NCI-H82 (cell line): ENCODE data around the gene ABHD17B.
"Not testable (repeated sequence)": the region's sequence is repeated elsewhere in the genome, so short reads cannot be mapped to it uniquely, and the experiment has no call there.

Experiments used
- DNase-seq: peaks from one replicate; lab custom pipeline; 2025; lab: John Stamatoyannopoulos, UW

Gene ABHD17B

DNA sequence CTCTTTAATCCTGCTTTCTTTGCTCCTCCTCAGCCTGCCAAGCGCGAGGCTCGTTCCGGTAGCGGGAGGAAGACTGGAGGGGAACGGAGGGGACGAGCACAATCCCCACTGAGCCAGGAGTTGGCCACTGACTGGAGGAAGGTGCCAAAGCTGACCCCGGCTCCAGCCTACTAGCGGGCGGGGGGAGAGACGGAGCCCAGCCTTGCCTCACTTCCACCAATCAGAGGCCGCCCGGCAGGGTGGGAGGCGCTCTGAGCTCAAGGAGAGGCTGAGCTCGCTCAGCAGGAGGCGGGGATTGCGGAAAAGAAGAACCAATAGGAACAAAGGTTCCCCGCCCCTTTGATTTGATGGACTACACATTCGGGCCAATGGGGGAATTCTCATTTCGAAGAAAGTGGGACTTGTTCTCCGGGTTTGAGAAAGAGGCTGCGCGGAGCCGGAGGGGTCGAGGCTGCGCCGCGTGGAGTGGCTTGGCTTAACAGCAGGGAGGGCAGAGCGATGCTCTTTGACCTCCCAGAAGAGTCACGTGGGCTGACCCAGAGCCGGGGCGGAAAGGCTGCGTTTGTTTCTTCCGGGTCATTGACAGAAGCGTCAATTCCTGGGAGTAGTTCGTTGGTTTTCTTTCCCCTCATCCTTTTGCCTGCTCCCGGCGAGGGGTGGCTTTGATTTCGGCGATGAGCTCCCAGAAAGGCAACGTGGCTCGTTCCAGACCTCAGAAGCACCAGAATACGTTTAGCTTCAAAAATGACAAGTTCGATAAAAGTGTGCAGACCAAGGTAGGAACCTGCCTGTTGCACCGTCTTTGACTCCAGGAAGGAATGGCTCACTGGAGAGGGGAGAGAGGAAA, at the start of gene ABHD17B, which contains the start of gene C9orf85:
Gene ABHD17B, minus strand, starts transcription at position 133 of the 847 bp plus-strand sequence. CDS start 36,113 bp downstream, outside the sequence.
Gene C9orf85, plus strand, starts transcription at position 579 of the 847 bp plus-strand sequence. Its CDS starts 96 bp downstream, at position 675.
- DNase-seq: peak; percentile 100

DNA sequence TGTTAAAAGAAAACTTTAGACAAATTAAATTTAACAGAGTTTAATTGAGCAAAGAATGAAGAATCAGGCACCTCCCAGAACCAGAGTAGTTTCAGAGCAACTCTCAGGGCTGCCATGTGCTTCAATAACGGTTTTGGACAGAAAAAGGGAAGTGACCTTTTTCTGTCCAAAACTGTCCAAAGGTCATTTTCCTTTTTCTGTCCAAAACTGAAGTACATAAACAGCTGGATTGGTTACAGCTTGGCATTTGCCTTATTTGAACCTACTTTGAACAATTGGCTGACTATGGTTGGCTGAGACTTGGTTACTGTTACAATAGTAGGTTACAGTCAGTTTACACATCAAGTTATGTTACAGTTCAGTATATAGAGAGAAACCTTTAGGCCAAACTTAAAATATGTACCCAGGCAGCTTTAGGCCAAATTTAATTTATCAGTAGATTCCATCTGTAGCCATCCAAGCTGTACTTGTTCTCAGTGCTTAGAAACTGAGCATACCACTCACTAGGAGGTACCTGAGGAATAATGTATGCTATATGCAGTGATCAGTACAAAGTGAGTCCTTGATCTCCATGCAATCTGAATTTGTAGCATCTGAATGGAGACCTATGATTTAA, 44.4 kb upstream of the ABHD17B start:
- DNase-seq: no peak

DNA sequence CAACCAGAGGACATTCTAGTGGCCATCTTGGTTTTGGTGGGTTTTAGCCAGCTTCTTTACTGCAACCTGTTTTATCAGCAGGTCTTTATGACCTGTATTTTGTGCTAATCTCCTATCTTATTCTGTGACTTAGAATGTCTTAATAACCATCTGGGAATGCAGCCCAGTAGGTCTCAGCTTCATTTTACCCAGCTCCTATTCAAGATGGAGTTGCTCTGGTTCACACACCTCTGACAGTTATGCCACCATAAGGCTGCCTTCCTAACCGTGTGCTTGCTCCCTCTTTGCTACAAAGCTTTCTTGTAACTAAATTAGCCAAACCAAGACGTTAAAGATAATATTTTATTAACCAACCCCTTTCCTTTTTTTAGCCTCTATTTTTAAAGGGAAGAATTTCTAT, 43.7 kb upstream of the ABHD17B start:
- not testable (repeated sequence) for DNase-seq

DNA sequence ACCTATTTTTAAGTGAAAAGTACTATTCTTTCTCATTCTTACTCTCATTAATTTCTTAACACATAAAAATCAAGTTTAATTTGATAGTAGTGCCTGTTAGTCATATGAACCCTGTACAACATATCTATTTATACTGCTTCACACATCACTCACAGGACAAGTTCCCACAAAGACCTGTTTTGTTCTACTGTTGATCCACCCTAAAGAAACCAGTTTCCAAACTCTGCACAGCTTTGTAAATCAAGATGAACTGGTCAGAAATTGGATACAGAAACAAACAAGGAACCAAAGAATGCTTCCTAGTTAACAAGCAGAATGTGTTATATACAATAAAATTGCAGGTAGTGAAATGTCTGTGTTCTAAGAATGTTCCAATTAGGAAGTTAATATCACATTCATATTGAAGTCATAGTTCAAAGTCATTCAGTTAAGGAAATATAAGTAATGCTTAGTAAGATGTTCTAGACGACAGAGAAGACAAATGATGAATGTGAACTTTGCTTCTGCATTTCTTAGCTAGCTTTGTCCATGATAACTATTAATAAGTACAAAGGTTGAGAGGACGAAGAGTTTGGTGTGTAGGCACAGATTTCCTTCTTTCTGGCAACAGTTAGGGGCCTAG, 33.9 kb upstream of the ABHD17B start:
- DNase-seq: no peak

DNA sequence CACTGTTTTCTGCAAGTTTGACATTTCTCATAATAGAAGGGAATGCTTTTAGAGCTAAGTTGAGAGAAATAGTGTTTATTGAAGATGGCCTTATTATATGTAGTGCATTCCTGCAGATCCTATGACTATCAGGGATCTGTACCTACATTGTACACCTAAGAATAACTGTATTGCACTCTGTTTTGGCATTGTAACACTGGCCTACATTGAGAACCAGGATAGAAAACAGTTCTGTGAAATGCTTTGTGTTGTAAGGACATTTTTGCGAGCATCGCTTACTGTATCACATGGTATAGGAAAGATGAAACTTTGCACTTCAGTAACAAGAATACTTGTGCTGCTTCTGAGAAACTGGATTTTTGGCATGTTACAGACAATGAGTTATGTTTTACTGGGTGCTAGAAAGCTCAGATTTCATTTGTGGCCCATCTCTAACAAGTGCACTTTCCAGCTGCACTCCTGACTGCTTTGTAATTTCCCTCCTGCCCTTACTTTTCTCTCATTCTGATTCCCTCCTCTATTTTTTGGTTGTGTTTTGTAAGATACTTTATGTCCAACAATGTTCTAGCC, 31.1 kb upstream of the ABHD17B start:
- DNase-seq: no peak

DNA sequence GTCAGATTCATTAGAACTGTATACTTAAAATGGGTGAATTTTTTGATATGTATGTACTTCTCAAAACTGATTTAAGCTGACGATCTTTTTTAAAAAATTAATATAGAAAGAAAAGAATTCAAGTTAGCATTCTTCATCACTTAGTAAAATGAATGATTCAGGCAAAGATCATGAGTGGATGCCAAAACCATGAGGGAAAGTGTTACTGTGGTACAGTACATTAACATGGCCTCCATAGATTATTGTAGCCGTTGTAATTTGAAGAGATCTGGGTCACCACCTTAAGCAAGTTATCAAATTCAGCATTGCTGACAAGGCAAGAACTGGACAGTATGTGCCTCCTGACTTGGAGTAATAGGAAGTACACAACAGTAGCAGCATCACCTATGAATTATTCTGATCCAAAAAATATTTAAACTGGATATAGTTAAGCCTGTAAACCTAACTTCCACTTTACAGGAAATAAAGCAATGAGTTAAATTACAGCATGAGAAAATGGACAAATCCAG, 30.1 kb upstream of the ABHD17B start:
- DNase-seq: no peak

DNA sequence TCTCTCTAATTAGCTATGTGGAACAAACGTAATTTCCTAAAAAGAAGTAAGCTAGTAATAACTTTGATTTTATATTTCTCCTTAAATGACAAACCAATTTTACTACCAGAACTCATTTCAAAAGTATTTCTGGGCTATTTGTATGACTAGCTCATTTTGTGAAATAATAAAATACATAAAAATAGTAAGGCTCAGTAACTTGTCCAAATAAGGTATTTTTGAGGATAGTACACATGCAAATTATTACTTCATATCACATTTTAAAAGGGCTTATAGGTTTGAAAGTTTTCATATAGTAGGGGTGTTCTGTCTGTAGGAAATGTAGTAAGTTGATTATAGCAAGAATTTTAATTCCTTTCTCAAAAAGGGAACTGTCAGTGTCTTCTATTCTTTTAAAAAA, 26.9 kb upstream of the ABHD17B start:
- DNase-seq: no peak

DNA sequence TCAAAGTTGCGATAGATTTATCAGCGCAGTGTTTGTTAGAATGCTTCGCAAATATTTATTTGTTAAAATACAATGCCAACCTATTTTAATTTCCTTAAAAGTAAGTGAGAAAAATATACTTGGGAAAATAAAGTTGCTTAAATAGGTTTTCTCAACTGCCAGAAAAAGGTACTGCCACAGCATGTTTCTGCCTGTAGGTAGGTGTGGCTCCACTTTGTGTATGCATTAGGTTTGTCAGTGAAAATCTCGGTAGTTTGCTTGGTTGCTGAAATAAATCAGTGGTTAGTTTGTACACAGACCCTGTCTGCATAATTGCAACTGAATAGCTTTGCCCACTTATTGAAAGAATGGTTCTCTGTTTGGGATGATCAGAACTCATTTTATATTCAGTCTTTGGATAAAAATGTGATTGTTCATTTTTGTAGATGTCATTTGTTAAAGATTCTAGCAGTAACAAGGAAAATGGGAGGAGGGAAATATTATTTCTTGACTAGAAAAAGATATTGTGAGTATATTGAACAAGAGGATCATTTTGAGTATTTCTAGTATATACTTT, 26.2 kb upstream of the ABHD17B start:
- DNase-seq: no peak

DNA sequence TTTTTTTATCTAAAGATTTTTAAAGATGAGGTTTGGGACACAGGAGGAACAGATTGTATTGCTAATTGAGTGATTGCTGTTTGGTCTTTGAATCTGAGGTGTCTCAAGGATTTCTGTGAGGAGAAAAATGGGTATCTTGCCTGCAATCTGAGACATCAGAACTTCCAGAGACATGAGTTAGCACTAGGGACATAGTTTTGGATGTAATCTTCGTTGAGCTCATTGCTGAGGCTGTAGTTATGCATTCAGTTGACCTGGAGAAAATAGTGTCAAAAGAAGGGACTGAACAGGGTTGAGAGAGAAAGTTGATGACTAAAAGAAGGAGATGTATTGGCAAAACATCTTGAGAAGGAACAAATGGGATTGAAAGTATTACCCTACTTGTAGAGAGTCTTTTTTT, 25.1 kb upstream of the ABHD17B start:
- DNase-seq: no peak

DNA sequence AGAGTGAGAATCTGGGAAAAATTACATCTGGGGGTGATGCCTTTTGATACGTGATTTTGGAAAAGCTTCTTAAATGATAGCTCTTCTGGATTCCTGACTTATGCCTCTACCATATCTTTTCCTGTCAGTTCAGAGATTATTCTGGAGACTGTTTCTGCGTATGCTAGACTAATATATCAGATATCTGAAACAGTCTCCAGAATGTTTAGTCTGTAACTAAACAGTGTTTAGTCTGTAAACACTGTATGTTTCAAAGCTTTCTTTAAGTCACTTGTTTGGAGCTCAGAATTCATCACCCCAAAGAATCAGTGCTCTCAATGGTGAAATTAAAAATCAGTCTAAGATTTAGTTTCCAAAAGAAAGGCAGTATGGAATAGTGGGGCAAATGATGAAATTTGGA, 20.2 kb upstream of the ABHD17B start:
- no peak for DNase-seq

DNA sequence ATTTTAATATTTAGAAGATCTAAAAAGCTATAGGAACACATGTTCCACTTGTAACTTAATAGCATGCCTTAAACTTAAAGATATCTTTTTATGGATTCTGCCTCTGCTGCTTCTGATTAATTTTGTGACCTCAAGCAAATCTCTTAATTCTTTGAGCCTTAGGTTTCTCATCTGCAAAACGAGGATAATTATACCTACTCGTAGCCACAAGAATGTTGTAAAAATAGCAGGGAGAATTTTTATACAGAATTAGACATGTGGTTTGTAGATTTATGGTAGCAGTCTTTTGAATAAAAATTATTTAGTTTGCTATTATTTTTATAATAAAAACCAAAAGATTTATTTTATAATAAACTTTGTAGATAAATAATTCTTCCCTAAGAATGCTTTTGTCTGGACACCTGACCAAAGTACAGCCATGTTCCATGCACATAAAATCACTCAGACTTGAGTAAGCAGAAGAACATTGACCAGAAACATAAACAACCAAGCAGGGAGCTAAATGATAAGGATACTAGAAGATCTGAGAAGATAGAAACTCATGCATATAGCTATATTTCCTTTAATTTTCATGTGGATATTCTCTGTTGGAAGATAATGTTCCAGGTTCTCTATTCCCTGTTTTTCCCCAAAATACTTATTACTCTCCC, 18.9 kb upstream of the ABHD17B start:
- no peak for DNase-seq

DNA sequence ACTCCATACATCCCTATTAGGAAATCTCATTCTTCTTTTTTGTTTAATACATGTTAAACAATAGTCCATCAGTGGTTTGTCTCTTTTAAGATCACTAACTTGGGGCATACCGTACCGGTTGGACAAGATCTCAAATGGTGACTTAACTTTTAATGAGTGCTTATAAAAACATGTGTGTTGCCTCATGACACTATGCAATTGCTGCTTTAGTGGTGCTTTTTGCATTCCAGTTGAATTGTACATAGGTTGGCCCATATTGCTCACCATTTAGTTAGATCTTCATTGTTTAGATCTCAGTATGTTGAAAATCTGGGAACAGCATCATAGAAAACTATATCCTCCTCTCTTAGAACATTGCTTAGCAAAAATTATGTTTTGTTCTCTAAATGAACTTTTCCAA, 18.2 kb upstream of the ABHD17B start:
- DNase-seq: no peak

DNA sequence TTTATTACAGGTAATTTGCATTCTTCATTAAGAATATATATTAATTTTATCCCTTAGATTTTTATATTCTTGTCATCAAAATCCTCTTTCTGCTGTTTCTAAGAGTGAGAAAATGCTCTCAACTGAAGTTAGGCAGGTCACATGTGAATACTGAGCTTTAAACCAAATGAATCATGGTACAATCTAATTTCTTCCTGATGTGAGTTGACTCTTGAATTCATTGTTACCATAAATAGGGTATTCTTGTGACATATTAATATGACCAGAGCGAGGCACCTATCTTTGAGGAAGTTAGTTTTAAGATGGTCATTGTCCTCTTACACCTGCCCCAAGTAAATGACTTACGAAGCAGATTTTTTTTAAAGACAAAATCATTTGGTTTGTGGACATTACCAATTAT, 17.8 kb upstream of the ABHD17B start:
- no peak for DNase-seq

DNA sequence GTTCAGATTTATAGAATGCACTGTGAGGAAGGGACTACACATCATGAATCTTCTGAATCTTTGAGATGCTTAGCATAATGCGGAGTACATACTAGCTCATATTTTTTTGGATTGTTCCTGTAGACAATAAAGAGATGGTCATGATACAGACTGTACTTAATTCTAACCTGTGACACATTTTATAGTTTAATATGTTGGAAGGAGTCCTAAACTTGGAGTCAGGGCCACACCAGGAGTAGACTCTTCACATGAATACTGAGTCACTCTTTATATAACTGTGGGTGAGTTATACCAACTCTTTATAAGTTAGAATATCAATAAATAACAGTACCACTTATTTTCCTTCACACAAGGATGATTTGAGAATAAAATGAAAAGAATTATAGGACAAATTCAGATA, 17.4 kb upstream of the ABHD17B start:
- DNase-seq: no peak

DNA sequence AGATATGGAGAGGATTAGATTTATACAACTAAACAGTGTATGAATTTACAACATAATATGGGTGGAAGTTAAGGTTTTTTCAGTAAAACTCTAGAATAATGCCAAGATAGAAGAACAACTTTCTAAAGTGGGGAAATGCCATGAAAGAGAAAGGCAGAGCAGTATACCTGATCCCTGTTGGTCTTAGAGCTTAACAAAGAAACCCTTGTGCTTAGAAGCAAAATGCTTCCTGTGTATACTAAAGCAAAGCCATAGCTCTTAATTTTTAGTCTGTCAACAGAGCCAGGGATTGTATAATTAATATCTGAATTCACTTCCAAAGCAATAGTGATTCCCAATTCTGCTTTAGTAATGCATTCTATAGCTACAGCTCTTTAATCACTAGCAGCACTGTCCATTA, 14.8 kb upstream of the ABHD17B start:
- DNase-seq: no peak

DNA sequence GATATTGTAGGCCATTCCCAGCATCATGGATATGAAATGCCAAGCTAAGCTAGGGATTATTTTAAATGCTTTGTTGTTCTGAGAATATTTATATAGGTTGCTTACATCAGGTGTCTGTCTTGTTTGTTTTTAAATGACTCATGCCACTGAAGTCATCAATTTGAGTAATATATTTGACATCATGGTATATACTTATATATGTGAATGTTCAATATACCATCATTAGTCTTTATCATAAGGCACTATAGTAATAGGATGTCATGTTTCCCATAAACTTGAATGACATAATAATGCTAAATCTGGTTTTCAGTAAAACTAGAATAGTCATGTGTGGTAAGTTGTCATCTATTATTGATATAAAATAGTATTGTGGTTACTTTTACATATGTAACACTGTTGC, 13.6 kb upstream of the ABHD17B start:
- DNase-seq: no peak

DNA sequence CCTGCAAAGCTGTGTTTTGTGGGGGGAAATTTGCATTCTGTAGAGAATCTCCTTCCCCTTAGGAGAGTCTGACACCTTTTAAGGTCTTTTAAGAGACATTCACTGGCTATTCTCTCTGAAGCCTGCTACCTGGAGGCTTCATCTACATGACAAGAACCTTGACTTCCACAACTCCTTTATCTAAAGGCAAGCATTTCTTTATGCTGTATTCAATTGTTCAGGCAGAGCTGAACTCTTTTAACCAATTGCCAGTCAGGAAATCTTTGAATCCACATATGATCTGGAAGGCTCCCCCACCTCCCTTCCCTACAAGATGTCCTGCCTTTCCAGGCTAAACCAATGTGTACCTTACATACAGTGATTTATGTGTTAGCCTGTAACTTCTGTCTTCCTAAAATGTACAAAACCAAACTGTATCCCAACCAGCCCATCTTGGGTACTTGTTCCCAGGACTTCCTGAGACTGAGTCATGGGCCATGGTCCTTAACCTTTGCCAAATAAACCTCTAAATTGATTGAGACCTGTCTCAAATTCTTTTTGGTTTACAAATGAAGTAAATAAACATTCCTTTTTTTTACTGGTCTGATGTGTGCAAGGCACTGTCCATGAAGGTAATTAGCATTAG, 10.3 kb upstream of the ABHD17B start:
- no peak for DNase-seq

DNA sequence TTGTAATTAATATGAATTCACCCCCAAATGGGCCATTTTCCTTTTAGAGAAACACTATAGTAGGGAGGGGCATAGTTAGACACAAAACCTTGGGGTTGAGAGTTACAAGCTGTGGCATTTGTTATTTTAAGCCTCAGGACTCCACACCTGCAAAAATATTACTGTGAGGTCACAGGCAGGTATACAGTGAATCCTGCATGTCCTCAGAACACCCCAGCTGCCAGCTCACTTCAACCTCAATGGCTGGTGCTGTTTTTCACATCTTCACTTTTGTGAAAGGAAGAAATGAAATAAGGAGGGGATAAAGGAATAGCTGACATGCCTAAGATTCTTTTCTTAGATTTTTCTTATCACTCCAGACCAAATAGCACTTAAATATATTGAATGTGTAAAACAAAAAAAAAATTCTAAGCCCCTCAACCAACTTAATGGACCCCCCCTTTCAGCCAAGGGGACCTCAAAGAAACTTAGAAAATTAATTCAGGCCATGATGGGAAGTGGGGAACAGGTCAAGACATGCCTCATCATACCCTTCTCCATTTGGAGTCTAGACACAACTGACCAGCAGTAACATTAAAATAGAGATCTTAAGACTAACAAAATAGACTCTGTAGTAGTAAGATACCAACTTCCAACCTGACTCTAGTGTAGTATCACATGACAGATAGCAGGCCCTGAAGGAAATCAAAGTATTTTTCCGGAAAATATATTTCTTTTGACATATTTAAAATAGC, 9.6 kb upstream of the ABHD17B start:
- DNase-seq: no peak

DNA sequence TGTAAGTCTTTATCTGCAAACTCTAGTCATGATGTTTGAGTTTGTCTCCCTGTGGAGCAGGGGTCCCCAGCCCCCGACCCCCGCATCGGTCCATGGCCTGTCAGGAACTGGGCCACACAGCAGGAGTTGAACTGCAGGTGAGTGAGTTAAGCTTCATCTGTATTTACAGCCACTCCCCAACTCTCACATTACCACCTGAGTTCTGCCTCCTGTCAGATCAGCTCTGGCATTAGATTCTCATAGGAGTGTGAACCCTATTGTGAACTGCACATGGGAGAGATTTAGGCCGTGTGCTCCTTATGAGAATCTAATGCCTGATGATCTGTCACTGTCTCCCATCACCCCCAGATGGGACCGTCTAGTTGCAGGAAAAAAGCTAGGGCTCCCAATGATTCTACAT, 7.4 kb upstream of the ABHD17B start:
- DNase-seq: no peak

DNA sequence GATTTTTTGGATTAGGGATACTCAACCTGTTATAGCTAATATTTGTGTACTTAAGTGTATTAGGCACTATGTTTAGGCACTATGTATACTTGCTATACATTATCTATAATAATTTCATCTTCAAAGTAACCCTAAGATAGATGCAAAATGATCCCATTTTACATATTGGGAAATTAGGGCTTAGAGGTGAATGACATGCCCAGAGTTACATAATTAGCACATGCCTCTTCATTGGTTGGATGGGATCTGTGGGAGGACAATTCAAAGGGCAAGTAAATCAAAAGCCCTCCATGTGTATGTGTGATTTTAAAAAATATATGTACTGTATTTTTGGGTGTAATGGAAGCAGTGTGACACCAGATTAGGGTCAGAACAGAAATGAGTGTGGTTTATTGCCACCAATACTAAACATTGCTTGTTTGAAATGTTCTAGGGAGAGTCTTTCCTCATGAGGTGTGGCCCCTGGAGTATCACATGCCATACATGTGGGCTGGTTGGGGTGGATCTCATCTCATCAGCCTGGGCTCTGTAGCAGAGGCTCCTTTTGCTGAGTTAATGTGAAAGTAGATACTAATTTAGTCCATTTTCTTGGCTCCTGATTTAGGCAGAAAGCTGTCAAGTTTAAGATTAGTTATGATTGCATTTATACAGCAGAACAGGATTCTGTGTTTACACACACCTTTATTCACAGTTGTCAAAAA, 6.0 kb upstream of the ABHD17B start:
- no peak for DNase-seq
